Osteoblast (primary cell): ENCODE results near the gene CMSS1. TPM values are rescaled to one million over a fixed set of nuclear protein-coding genes. Genes with fewer than 3 reads are reported as not detected.

Source experiments
- DNase-seq: peaks from one replicate; pipeline ENCODE4 v3.0.0; 2011; ENCODE audit warnings: low spot score, mixed read lengths; ENCODE audit not compliant: insufficient read length; ENCODE audit errors: missing footprints
- H2AFZ ChIP-seq: 2 replicates; pipeline ENCODE4 v1.6.0; 2011; ENCODE audit warnings: mild to moderate bottlenecking, low read length
- H3K27ac ChIP-seq: 2 replicates; pipeline ENCODE4 v1.5.1; 2011; ENCODE audit warnings: mild to moderate bottlenecking, low read depth, low read length, moderate library complexity
- H3K27me3 ChIP-seq: 2 replicates; pipeline ENCODE4 v1.6.0; 2012; ENCODE audit warnings: mild to moderate bottlenecking, control low read depth, inconsistent platforms, low read length, moderate library complexity; ENCODE audit not compliant: insufficient read depth
- H3K36me3 ChIP-seq: 2 replicates; pipeline ENCODE4 v1.5.1; 2011; ENCODE audit warnings: mild to moderate bottlenecking, low read length, control low read depth, moderate library complexity; ENCODE audit not compliant: insufficient read depth
- H3K4me1 ChIP-seq: 2 replicates; pipeline ENCODE4 v1.5.1; 2011; ENCODE audit warnings: mild to moderate bottlenecking, low read length, control low read depth, moderate library complexity; ENCODE audit not compliant: insufficient read depth
- H3K4me2 ChIP-seq: 2 replicates; pipeline ENCODE4 v1.6.0; 2011; ENCODE audit warnings: mild to moderate bottlenecking, low read length; ENCODE audit not compliant: insufficient read depth
- H3K4me3 ChIP-seq: fragments of 200-600 bp; sonication (generic); 3 replicates; pipeline ENCODE4 v1.5.1; 2012; ENCODE audit warnings: mild to moderate bottlenecking, low read length, inconsistent platforms; ENCODE audit not compliant: insufficient read depth
- H3K79me2 ChIP-seq: 2 replicates; pipeline ENCODE4 v1.6.0; 2012; ENCODE audit warnings: mild to moderate bottlenecking, low read length, control low read depth, inconsistent platforms; ENCODE audit not compliant: insufficient read depth
- H3K9me3 ChIP-seq: 2 replicates; pipeline ENCODE4 v1.5.1; 2011; ENCODE audit warnings: low read depth, low read length, control low read depth
- H4K20me1 ChIP-seq: 2 replicates; pipeline ENCODE4 v1.6.0; 2012; ENCODE audit warnings: mild to moderate bottlenecking, low read length, control low read depth; ENCODE audit not compliant: insufficient read depth
- CTCF ChIP-seq: IDR thresholded peaks from 2 replicates; pipeline ENCODE4 v1.5.1; 2011; ENCODE audit warnings: mild to moderate bottlenecking, low read depth, low read length, moderate library complexity; ENCODE audit errors: extremely low read depth
- total RNA-seq: library from RNA; depleted of rRNA; stranded (reverse); fragments of >200 nt; gene quantifications from 2 replicates; pipeline ENCODE4 v1.2.3, GENCODE V29; 2012

CMSS1 gene
- total RNA-seq, 1 donor = 15.9 TPM

DNA sequence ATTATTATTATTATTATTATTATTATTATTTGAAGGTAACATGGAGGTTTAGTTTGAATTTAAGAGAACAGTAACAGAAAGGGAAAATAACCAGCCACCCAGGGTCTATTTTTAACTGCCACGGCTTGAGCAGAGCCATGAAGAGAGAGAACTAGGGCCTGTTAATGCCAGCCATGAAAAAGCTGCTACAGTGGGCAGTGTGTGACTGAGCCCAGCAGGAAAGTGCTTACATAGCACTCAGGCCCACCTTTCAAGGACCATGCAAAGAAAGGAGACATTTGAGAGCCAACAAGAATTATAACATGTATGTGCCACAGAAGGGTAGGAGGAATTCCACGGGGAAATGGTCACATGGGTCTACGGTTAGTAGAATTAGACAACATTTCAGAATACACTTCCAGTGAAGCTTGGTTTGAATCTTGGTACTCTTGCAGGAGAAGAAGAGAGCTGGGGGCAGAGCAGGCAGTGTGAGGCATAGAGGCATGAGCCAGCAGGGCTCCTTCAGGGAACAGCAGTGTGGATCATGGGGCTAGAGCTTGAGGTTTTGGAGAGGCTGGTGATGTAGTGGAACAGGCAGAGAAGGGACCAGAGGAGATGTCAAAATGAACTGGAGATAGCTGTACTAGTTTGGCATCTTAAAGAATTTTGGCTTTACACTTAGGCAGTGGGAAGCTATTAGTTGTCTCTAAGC is 140.7 kb downstream of the CMSS1 start:
- H3K27ac ChIP-seq = no peak overlapping the region
- H3K4me3 ChIP-seq = no peak overlapping the region
- H3K36me3 ChIP-seq = no peaks in the 10 kb centered on the region
- no peak overlapping the region for H3K4me2 ChIP-seq
- no peaks in the 10 kb centered on the region for H4K20me1 ChIP-seq
- no peak for TF ChIP-seq CTCF
- peaks cover 33% of the 10 kb centered on the region for H3K4me1 ChIP-seq
- H3K9me3 ChIP-seq = no peaks in the 10 kb centered on the region
- H3K79me2 ChIP-seq = no peaks in the 10 kb centered on the region
- DNase-seq = peak; percentile 45
- no peak overlapping the region for H2AFZ ChIP-seq
- no peaks in the 10 kb centered on the region for H3K27me3 ChIP-seq

DNA sequence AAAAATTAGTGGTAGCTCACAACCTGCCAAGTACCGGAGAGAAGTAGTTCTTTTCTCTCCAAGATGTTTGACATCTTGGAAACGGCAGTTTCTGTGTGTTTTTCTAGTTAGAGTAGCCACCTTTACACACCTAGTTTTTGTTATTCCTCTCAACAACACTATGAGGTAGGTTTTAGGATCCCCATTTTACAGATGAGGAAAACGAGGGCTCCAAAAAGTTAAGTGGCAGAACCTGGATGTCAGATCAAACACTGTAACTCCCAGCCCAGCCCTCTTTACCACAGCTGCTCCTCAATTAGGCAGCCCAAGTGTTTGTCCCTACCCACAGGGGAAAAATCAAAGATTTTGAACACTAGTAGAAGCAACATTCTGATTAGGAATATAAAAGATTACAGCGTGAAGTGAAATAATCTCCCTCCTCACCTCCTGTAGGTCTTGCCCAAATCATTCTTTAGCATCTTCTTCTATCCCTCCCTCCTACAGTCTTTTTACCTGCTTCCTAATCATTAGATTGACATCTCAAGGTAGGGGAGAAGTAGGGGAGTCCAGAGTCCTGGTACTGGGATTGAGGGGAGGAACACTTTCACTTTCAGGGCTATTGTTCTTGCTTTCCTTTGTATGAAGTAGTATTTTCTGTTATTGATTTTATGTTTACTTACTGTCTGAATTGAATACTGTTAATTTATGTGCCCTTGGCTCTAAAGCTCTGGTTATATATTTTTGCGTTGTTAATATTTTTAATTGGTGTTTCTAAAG is 142.6 kb downstream of the CMSS1 start:
- H3K4me1 ChIP-seq = peaks cover 34% of the 10 kb centered on the region
- H3K27ac ChIP-seq = peak overlapping the region; percentile 3
- H3K27me3 ChIP-seq = no peaks in the 10 kb centered on the region
- H4K20me1 ChIP-seq = no peaks in the 10 kb centered on the region
- H3K36me3 ChIP-seq = no peaks in the 10 kb centered on the region
- H3K4me3 ChIP-seq = no peak overlapping the region
- peak overlapping the region; percentile 63 for H3K4me2 ChIP-seq
- H2AFZ ChIP-seq = peak overlapping the region; percentile 33
- no peaks in the 10 kb centered on the region for H3K9me3 ChIP-seq
- no peak for TF ChIP-seq CTCF
- no peaks in the 10 kb centered on the region for H3K79me2 ChIP-seq
- no peak for DNase-seq

DNA sequence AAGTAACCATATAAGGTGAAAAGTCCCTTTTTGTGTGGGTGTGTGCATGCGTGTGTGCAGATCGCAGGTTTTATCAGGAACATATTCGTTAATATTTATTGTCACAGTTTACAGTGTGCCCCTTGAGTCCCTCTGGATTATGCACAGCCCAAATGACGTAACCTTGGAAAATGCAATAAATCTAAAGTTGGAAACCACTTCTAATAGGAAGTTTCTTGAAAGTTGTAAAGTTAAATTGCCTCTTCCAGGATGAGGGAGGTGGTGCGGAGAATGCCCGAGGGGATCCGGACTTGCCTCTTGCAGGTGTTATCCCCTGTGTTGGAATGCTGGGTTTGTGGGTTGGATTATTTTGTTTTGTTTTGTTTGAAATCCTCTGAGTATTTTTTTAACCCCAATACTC is 143.3 kb downstream of the CMSS1 start:
- no peak for TF ChIP-seq CTCF
- H3K4me1 ChIP-seq = peaks cover 38% of the 10 kb centered on the region
- no peaks in the 10 kb centered on the region for H3K9me3 ChIP-seq
- H2AFZ ChIP-seq = no peak overlapping the region
- no peaks in the 10 kb centered on the region for H3K36me3 ChIP-seq
- peak overlapping the region; percentile 63 for H3K4me2 ChIP-seq
- H3K27ac ChIP-seq = peak overlapping the region; percentile 3
- no peak for DNase-seq
- no peaks in the 10 kb centered on the region for H4K20me1 ChIP-seq
- H3K4me3 ChIP-seq = no peak overlapping the region
- no peaks in the 10 kb centered on the region for H3K27me3 ChIP-seq
- no peaks in the 10 kb centered on the region for H3K79me2 ChIP-seq

- Histone ChIP-seq H3K4me2 (no peak overlapping the region), H3K27ac (peak overlapping the region; percentile 69), H2AFZ (no peak overlapping the region), H3K27me3 (no peaks in the 10 kb centered on the region), H3K36me3 (no peaks in the 10 kb centered on the region), H3K79me2 (no peaks in the 10 kb centered on the region), H4K20me1 (no peaks in the 10 kb centered on the region), H3K9me3 (no peaks in the 10 kb centered on the region), H3K4me1 (peaks cover 41% of the 10 kb centered on the region), H3K4me3 (no peak overlapping the region)
- TF ChIP-seq CTCF = no peak
- DNase-seq = no peak
Measured at GRCh38 chr3:99961756-99962515, 144.3 kb downstream of the CMSS1 start.
